ENCODE data around the gene DHCR7.

DHCR7 gene

DNA sequence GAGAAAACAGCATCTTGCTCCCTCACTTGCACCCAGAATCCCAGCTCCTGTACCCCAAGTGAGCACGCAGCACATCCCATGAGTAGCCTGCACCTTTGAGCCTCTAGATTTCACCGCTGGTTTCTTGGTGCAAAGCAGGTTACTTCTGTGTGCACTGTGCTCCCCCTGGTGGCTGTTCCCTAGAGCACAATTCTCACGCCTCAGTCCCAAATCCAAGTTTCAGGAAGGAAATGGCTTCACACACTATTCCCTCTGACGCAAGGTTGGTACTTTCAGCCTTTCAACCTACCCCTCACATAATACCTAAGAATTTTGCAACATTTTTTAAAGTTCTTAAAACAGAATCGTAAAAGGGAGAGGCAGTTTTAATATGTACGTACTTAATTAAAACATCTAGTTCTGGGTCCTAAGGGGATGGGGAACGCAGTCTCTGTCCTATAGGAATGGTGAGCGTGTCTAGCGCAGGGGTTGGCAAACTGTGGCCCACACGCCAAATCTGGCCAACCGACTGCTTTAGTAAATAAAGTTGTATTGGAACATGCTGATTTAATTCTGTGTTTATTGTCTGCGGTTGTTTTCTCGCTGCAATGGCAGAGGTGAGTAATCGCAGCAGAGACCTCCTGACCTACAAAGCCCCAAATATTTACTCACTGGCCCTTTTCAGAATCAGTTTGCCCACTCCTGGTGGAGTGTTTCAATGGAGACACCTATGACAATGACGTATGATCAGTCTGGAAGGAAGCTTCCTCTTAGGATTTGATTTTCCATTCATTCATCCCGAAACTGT is 27.5 kb downstream of the DHCR7 start:
- DNase-seq (ENCODE audit: low read depth) = peak; percentile 62
- no peak overlapping the region for H3K4me3 ChIP-seq (ENCODE audit: low read depth, low read length)
- TF ChIP-seq, protein P1, sequence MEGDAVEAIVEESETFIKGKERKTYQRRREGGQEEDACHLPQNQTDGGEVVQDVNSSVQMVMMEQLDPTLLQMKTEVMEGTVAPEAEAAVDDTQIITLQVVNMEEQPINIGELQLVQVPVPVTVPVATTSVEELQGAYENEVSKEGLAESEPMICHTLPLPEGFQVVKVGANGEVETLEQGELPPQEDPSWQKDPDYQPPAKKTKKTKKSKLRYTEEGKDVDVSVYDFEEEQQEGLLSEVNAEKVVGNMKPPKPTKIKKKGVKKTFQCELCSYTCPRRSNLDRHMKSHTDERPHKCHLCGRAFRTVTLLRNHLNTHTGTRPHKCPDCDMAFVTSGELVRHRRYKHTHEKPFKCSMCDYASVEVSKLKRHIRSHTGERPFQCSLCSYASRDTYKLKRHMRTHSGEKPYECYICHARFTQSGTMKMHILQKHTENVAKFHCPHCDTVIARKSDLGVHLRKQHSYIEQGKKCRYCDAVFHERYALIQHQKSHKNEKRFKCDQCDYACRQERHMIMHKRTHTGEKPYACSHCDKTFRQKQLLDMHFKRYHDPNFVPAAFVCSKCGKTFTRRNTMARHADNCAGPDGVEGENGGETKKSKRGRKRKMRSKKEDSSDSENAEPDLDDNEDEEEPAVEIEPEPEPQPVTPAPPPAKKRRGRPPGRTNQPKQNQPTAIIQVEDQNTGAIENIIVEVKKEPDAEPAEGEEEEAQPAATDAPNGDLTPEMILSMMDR (IDR thresholded peaks at IDR 0.05; ENCODE audit: insufficient read depth, low read depth, low read length, missing control alignments) = peak; percentile 67

- DNase-seq (ENCODE audit: low read depth) = peak; percentile 74
- TF ChIP-seq, protein P1 (IDR thresholded peaks at IDR 0.05; ENCODE audit: insufficient read depth, low read depth, low read length, missing control alignments) = no peak
- H3K4me3 ChIP-seq (ENCODE audit: low read depth, low read length) = no peak overlapping the region
Measured at GRCh38 chr11:71418643-71419042, 29.6 kb downstream of the DHCR7 start.

GRCh38 chr11:71414645-71415044 is 33.5 kb downstream of the DHCR7 start:
- H3K4me3 ChIP-seq (ENCODE audit: low read depth, low read length) = no peak overlapping the region

DNA sequence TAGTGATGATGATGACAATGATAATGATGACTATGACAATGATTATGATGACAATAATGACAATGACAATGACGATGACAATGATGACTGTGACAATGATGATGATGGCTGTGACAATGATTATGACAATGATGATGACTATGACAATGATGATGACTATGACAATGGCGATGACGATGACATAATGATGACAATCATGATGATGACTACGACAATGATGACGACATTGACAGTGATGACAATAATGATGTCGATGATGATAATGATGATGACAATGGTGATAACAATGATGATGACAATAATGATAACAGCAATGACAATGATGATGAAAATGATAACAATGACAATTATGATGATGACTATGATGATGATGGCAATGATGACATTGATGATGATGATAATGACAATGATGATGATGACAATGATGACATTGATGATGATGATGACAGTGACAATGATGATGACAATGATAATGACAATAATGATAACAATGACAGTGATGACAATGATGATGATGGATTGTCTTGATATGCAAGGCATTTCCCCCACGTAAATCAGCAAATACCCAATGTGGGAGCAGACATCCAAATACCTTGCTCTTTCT is 37.7 kb downstream of the DHCR7 start:
- DNase-seq (ENCODE audit: low read depth) = no peak
- TF ChIP-seq, protein P1 (IDR thresholded peaks at IDR 0.05; ENCODE audit: insufficient read depth, low read depth, low read length, missing control alignments) = no peak
- no peak overlapping the region for H3K4me3 ChIP-seq (ENCODE audit: low read depth, low read length)

More at GRCh38 chr11:71414645-71415044, 33.5 kb downstream of the DHCR7 start:
- DNase-seq (ENCODE audit: low read depth) = no peak
- TF ChIP-seq, protein P1 (IDR thresholded peaks at IDR 0.05; ENCODE audit: insufficient read depth, low read depth, low read length, missing control alignments) = no peak

DNA sequence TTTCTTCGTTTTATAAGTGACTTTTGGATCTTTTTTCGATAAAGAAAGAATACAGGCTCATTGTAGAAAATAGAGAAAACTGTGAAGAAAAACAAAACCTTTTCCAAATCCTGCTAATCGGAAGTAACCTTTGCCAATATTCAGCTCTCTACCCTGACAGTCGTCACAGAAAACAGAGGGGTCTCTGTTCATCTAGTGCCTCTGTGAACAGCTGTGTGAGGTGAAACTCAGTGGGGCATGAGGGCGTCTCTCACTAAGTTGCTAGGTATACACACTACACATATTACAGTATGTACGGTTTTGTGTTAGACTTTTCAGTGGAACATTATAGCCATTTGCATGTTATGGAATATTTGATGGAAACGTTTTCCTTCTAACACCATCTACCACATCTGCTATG is 39.4 kb downstream of the DHCR7 start:
- no peak for DNase-seq (ENCODE audit: low read depth)
- TF ChIP-seq, protein P1 (IDR thresholded peaks at IDR 0.05; ENCODE audit: insufficient read depth, low read depth, low read length, missing control alignments) = no peak
- H3K4me3 ChIP-seq (ENCODE audit: low read depth, low read length) = no peak overlapping the region

DNA sequence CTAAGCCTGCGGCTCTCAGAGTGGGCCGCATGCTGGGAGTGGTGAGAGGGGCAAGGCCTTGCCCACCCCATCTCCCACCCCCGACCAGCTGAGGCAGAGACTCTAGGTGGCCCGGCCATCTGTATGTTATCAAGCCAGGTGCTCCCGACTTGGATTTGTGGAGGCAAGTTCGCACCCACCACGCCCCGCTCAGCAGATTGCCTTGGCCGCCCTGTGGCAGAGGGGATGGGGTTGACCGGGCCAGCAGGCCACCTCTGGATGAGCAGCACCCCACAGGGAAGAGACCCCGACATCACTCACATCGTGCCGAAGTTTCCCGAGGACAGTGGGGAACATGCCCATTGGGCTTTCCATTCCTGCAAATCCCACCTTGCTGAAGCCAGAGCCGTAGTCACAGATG is 40.8 kb downstream of the DHCR7 start:
- DNase-seq (ENCODE audit: low read depth) = no peak
- TF ChIP-seq, protein P1 (IDR thresholded peaks at IDR 0.05; ENCODE audit: insufficient read depth, low read depth, low read length, missing control alignments) = no peak
- no peak overlapping the region for H3K4me3 ChIP-seq (ENCODE audit: low read depth, low read length)

Measured in GM12865 (cell line).